Prostate gland (tissue), 2 donors: ENCODE data around the gene BRD7.

Source experiments
- POLR2A ChIP-seq: fragments of 450-650 bp; IDR thresholded peaks from one replicate; pipeline ENCODE4 v1.6.1; 2016; ENCODE audit warnings: antibody characterized with exemption, mild to moderate bottlenecking
- TF ChIP-seq, protein P1 (sequence below), 4 experiments: fragments of 200-600 bp in 2 of 4; fragments of 450-650 bp in 2 of 4; sonication (generic) in 2 of 4; IDR thresholded peaks; 1 replicate in 3 of 4; 2 replicates in 1 of 4; pipeline ENCODE4 v1.5.1; 2016 to 2019; ENCODE audit warnings: antibody characterized with exemption in 4 of 4, mild to moderate bottlenecking in 2 of 4, moderate library complexity in 2 of 4

DNA sequence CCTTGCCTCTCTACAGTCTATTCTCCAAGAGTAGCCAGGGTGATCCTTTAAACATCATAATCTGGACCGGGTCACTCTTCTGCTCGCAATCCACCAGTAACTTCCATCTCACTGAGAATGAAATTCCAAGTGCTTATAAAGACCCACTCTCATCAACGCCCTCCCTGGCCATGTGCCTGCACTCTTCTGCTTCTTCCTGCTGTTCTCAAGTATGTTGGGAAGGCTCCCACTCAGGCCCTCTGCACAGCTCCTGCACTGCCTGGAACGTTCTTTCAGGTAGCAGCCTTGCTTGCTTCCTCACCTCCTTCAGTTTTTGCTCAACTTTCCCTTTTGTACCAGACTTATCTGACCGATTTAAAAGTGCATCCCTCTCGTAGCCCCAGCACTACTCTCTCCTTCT lies 44.4 kb downstream of the BRD7 start:
- TF ChIP-seq, protein P1, sequence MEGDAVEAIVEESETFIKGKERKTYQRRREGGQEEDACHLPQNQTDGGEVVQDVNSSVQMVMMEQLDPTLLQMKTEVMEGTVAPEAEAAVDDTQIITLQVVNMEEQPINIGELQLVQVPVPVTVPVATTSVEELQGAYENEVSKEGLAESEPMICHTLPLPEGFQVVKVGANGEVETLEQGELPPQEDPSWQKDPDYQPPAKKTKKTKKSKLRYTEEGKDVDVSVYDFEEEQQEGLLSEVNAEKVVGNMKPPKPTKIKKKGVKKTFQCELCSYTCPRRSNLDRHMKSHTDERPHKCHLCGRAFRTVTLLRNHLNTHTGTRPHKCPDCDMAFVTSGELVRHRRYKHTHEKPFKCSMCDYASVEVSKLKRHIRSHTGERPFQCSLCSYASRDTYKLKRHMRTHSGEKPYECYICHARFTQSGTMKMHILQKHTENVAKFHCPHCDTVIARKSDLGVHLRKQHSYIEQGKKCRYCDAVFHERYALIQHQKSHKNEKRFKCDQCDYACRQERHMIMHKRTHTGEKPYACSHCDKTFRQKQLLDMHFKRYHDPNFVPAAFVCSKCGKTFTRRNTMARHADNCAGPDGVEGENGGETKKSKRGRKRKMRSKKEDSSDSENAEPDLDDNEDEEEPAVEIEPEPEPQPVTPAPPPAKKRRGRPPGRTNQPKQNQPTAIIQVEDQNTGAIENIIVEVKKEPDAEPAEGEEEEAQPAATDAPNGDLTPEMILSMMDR (IDR thresholded peaks at IDR 0.05): no peak
- TF ChIP-seq POLR2A: no peak
